ENCODE results near the gene MOCS1. TPM values are rescaled to one million over a fixed set of nuclear protein-coding genes. Genes with fewer than 3 reads are reported as not detected.

The MOCS1 gene
- total and polyA plus RNA-seq, 8 donors = 6.9 to 13.8 (median 8.4) TPM

GRCh38 chr6:39926668-39927067 is 7.6 kb downstream of the MOCS1 start:
- intact Hi-C loops (cut with DNase I) = no loop called here
- H3K4me3 ChIP-seq = no peak overlapping the region
- FAIRE-seq (no peak), ATAC-seq (no peak), DNase-seq (no peak)
- H3K4me1 ChIP-seq = peaks cover 0 to 12% (median 9%) of the 10 kb centered on the region in 3 donors
- H3K27ac ChIP-seq = no peak overlapping the region
- peaks cover 0 to 6% (median 0%) of the 10 kb centered on the region in 3 donors for H3K36me3 ChIP-seq
- H3K9me3 ChIP-seq = no peaks in the 10 kb centered on the region
- no peaks in the 10 kb centered on the region for H3K27me3 ChIP-seq
- no peak for TF ChIP-seq CTCF (IDR thresholded peaks at IDR 0.05)
- WGBS, 2 donors = 76 to 80% methylated on average over 3 of the region's 3 CpGs

GRCh38 chr6:39925931-39926290 is 8.4 kb downstream of the MOCS1 start:
- intact Hi-C loops (cut with DNase I) = no loop called here
- 88 to 92% methylated on average over 3 of the region's 3 CpGs for WGBS, 2 donors
- peaks cover 0 to 6% (median 0%) of the 10 kb centered on the region in 3 donors for H3K36me3 ChIP-seq

GRCh38 chr6:39925191-39925930 is 8.9 kb downstream of the MOCS1 start:
- Histone ChIP-seq H3K36me3 (peaks cover 0 to 6% (median 0%) of the 10 kb centered on the region in 3 donors), H3K9me3 (no peaks in the 10 kb centered on the region), H3K4me3 (no peak overlapping the region), H3K27me3 (no peaks in the 10 kb centered on the region), H3K27ac (no peak overlapping the region), H3K4me1 (peaks cover 0 to 12% (median 12%) of the 10 kb centered on the region in 3 donors)
- 91 to 92% methylated on average over 22 of the region's 22 CpGs for WGBS, 2 donors
- no peak for DNase-seq
- ATAC-seq = no peak
- FAIRE-seq = no peak
- no peak for TF ChIP-seq CTCF (IDR thresholded peaks at IDR 0.05)
- intact Hi-C loops (cut with DNase I) = no loop called here

More at GRCh38 chr6:39925931-39926290, 8.4 kb downstream of the MOCS1 start:
- no peak for ATAC-seq
- DNase-seq = no peak
- FAIRE-seq = no peak
- H3K4me3 ChIP-seq = no peak overlapping the region
- H3K27me3 ChIP-seq = no peaks in the 10 kb centered on the region
- no peak for TF ChIP-seq CTCF (IDR thresholded peaks at IDR 0.05)
- peaks cover 0 to 12% (median 9%) of the 10 kb centered on the region in 3 donors for H3K4me1 ChIP-seq
- H3K9me3 ChIP-seq = no peaks in the 10 kb centered on the region
- no peak overlapping the region for H3K27ac ChIP-seq

- intact Hi-C loops (cut with DNase I) = no loop called here
- H3K27me3 ChIP-seq = no peaks in the 10 kb centered on the region
- TF ChIP-seq CTCF (IDR thresholded peaks at IDR 0.05) = no peak
- peak overlapping the region in 1 of 4 donors; percentile 78 for H3K27ac ChIP-seq
- 48 to 60% methylated on average over 6 of the region's 6 CpGs for WGBS, 2 donors
- peaks cover 0 to 23% (median 8%) of the 10 kb centered on the region in 3 donors for H3K4me1 ChIP-seq
- peaks cover 0 to 6% (median 0%) of the 10 kb centered on the region in 3 donors for H3K36me3 ChIP-seq
- FAIRE-seq (no peak), ATAC-seq (peak in 1 of 4 donors; percentile 20), DNase-seq (no peak)
- H3K9me3 ChIP-seq = no peaks in the 10 kb centered on the region
- no peak overlapping the region for H3K4me3 ChIP-seq
Measured at GRCh38 chr6:39924283-39924682, 10.0 kb downstream of the MOCS1 start.

- Histone ChIP-seq H3K27ac (peak overlapping the region in 2 of 4 donors; percentile 45 to 78), H3K36me3 (peaks cover 0 to 6% (median 0%) of the 10 kb centered on the region in 3 donors), H3K4me1 (peaks cover 0 to 26% (median 8%) of the 10 kb centered on the region in 3 donors), H3K4me3 (no peak overlapping the region), H3K27me3 (no peaks in the 10 kb centered on the region), H3K9me3 (no peaks in the 10 kb centered on the region)
- FAIRE-seq (no peak), DNase-seq (no peak), ATAC-seq (peak in 1 of 4 donors; percentile 16)
- intact Hi-C loops (cut with DNase I) = no loop called here
- WGBS, 2 donors = 71% methylated on average over 6 of the region's 6 CpGs
- no peak for TF ChIP-seq CTCF (IDR thresholded peaks at IDR 0.05)
Measured at GRCh38 chr6:39923861-39924260, 10.4 kb downstream of the MOCS1 start.

Data from pancreas (tissue), 10 donors.